Activated CD8-positive, alpha-beta memory T cell treated with anti-CD3 and anti-CD28 coated beads, Interleukin-2, amount 50 U/mL, for 24 hours (primary cell): Measurements from ENCODE around the gene GNGT2.

Experiments
- DNase-seq: peaks from one replicate; pipeline ENCODE4 v3.0.0-alpha.2; 2020; ENCODE audit errors: extremely low read depth

The GNGT2 gene

DNA sequence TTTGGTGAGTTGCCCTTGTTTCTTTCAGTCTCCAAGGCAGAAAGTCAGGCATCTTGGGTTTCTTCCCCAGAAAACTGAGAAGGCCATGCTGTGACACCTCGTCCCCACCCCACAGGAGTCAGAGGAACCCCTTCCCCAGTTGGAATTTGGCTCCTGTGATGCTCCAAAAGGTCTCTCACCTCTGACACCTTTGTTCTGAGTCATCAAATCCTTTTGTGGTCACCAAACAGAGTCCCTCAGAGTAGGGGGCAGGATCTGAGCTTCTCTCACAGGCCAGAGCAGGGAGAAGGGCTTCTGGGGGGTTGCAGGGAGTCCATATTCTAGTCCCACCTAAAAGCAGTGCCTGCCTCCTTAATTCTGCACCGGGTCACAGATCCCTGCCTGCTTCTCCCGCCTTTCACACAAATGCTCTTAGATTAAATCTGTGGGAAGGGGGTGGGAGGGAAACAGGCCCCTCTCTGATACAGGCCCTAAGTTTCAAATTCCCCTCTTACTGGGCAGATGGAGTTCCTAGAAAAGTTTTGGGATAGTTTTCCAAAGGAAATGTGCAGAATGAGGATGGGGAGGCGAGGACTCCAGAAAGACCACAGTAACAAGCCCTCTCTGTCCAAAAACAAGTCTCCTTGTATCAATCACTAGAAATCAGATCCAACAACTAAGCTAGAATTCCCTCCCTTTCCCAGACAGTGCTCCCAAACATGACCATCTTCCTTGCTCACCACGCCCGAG, 18.9 kb upstream of the GNGT2 start:
- no peak for DNase-seq

DNA sequence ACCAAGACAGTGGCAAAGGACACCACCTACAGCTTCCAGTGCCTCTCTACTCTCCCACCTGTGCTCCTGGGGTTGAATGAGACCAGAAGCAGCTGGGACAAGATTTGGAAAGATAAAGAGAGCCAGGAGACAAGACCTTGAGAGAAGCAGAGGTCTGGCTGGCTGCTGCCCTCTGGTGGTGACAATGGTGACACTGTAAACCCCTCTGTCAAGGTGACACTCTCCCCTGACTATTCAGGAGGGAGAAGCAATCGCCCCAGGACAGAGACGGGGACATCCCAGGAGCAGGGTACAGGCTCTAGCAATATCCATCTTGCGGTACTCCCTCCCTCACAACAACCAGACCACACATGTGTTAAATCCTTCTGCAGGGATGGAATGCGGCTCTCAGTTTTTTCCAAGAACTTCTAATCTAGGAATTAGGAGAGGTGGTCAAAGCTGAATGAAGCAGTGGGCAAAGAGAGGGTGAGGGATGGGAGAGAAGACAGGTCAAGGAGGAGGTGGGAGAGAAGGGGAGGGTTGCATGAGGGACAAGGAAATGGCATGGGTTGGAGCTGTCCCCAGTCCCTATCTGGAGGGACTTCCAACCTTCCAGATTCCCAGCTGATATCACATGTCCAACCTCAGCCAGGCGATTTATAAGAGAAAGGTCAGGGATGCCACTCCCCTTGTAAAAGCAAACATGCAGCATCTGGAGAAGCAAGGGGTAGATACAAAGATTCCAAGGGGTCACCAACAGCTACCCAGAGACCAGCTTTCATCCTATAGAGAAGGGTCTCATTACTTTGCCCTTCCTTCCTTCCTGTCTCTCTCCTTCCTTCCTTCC, 17.3 kb upstream of the GNGT2 start:
- DNase-seq = peak; percentile 61

GRCh38 chr17:49226771-49227435, 16.5 kb upstream of the GNGT2 start:
- no peak for DNase-seq

DNA sequence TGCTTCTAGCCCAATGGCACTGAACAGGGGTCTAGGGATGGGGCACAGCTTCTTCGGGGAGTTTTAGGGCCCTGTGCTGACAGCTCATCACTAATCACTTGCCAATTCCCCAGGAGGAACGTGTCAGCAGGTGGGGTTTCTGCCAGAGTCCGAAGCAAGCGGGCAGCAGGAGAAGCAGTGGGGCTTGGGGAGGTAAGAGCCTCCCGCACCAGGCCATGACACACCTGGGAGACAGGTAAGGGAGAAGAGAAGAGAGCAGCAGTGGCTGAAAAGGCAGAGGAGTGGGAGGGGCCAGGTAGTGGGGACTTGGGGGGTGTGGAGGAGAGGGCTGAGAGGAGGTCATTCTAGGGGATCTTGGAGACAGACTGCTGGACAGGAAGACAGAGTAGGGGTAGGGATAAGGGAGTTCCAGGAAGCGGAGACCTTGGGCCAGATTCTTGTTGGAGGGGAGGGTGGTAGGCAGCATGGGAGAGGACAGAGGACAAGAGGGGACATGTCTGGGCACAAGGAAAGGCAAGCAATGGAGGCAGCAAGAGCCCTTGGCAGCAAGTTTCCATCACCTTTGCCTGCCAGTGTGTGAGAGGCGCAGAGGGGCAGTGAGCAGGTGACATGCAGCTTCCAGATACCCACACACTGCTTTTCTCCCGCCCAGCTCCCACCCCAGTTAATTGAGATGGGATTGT, 15.3 kb upstream of the GNGT2 start:
- no peak for DNase-seq

GRCh38 chr17:49224997-49225337, 14.6 kb upstream of the GNGT2 start:
- no peak for DNase-seq

- no peak for DNase-seq
Measured at GRCh38 chr17:49224198-49224996, 14.0 kb upstream of the GNGT2 start.

DNA sequence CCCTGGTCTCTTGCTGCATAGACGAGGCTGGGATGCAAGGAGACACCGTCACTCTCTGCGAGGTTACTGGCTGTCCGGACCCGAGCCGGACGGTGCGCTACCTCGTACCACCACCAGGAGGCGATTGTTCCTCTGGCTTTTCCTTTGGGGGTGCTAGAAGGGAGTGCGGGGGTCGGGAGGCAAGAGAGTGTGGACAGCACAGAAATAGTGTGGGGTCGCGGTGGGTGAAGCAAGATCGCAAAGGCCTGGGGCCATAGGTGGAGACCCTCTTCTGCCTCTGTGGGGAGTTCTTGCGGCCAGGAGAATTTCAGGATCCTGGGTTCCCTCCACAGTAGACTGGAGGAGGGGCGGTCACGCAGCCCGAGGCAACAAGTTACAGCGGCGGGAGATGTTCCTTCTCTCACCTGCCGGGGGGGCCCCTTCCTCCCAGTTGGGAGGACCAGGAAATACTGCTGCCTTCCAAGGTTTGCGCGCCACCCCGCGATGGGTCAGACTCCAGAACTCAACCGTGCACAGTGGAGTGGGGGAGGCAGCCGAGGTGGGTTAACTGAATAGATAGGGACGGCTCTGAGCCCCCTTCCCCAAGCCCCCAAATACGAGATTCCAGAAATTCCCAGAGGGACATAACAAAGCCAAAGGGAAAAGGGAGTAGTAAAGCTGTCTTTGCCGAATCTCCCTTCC, 13.3 kb upstream of the GNGT2 start:
- no peak for DNase-seq

GRCh38 chr17:49223168-49223516, 12.8 kb upstream of the GNGT2 start:
- DNase-seq = no peak

- DNase-seq = no peak
Measured at GRCh38 chr17:49219987-49220386, 9.6 kb upstream of the GNGT2 start.

DNA sequence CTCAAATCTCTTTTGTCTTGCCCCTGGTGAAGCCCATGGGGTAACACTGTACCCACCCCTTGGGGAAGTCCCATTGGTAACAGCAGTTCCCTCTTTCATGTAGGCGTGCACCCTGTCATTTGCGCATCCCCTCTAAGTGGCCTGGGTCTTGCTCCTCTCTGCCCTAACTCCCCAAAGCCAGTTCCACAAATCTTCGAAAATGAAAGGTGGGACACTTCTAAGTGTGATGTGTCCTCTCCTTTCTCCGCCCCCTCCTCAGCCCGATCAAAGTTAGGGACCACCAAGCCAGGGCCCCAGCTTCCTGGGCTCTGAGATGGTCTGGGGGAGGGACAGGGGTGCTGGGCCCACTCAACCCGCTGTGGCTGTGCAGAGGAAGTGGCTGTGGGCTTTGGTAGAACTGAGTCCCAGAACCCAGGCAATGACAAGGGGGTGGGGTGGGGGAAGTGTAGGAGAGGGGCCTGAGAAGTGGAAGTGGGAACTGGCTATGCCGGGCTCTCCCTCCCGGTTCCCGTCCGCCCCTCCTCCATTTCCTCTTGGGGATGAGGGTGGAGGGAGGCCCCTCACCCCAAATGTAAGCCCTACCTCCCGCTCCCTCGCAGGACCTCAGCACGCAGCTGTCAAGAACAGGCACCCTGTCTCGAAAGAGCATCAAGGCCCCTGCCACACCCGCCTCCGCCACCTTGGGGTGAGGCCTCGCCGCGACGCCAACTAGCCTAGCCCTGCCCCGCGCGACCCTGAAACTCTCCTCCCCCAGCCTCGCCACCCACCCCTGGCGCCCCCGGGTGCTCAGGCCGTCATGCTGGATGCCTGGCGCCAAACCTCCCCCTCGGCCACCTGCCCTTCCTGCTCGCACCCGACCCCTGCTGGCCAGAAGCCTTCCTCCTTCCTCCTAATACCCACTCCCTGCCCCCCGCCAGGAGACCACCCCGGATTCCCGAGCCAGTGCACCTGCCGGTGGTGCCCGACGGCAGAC, 8.9 kb upstream of the GNGT2 start:
- DNase-seq = no peak

DNA sequence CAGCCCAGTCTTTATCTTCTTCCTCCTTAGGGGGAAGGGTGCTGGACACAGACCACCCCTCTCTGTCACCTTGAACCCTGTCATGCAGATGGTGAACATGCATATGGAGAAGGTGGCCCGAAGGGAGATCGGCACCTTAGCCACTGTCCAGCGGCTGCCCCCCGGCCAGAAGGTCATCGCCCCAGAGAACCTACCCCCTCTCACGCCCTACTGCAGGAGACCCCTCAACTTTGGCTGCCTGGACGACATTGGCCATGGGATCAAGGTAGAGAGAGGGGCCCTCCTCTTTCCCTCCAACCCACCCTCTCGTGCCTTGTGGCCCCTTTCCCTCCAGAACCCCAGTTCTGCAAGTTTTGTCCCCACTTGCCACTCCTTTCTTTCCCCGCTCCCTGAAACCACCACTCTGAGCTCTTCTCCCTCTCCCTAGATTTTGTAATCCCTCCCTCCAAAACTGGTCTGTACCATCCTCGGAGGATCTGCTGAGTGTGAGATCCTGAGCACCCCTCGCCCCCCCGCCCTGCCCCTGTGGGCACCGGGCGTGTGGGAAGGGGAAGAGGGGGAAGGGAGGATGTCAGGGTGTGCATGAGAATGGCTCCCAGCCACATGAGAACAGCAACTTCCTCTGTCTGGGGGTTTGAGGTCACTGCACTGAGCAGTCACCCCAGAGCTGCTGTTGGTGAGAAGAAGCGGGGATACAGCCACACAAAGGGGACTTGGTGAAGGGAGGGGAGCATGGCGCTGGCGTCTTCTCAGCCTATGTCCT, 7.5 kb upstream of the GNGT2 start:
- no peak for DNase-seq

DNA sequence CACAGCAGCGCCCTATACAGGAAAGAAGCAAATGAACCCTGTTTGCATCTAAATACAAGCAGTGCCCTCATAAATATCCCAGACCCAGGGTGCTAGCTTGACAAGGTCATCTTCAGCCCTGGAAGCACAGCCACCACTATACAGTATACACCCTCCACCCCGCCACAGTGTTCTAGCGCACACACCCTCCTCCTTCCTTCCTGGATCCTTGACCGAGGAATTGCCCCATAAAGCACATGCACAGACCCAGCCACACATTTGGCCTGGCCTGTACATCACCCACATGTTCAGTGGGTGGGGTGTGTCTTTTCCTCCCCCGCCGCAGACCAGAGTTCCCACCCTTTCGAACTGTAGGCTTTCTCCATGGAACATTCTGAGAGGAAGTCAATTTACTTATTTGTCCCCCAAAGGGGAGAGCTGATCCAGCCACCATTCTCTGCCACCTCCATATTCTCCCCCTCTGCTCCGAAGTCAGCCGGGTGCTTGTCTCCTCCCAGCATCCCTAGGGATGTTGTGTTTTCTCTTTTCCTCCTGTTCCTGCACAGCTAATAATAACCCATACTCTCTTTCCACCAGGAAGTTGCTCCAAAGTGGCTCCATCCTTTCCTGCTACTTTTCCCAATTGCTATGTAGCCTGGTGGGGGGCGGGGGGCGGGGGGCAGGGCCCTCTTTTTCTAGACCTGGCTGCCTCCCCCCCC, 6.7 kb upstream of the GNGT2 start:
- DNase-seq = no peak

GRCh38 chr17:49216482-49216881, 6.1 kb upstream of the GNGT2 start:
- no peak for DNase-seq

DNA sequence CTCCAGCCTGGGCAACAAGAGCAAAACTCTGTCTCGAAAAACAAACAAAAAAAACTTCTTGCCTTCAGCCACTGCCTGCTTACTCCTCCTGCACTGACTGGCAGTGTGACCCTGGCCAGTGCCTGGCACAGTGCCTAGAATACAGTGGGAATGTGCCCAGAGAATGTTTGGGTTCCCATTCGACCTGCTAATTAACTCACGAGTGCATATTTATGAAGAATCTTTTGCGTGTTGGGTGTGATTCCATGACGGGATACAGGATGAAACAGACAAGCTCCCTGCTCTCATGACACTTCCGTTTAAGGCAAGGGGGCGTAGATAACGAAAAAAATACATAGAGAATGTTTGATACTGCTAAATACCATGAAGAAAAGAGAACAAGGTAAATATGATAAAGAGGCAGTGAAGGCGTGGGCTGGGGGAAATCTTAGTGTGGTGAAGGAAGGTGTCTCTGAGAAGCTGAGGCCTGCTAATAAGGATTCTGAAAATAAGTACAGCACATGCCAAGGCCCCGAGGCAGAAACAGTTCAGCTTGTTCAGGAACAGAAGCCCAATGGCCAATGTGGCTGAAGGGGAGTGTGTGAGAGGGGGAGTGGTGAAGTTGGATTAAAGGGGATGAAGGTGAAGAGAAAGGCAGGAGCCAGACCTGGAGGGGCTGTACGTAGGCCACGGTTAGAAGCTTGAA, 4.4 kb upstream of the GNGT2 start:
- no peak for DNase-seq

DNA sequence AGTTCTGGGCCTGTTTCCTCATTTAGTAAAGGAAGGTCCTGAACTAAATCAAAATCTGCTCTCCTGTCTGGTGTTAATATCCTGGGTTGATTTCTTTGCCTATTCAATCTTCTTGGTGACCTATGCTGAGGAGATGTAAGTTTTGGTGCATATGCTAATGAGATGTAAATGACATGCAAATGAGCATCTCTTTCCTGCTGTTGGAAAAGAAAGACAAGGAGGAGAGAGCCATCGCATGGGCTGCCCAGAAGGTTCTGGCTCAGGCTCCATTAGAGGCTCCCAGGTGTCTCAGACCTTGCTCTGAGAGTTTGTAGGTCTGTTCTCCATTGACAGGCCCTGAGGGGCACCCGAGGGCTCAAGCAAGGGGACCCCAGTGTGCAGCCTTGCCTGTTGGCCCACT, 3.5 kb upstream of the GNGT2 start:
- no peak for DNase-seq

GRCh38 chr17:49213399-49213798, 3.0 kb upstream of the GNGT2 start:
- no peak for DNase-seq

DNA sequence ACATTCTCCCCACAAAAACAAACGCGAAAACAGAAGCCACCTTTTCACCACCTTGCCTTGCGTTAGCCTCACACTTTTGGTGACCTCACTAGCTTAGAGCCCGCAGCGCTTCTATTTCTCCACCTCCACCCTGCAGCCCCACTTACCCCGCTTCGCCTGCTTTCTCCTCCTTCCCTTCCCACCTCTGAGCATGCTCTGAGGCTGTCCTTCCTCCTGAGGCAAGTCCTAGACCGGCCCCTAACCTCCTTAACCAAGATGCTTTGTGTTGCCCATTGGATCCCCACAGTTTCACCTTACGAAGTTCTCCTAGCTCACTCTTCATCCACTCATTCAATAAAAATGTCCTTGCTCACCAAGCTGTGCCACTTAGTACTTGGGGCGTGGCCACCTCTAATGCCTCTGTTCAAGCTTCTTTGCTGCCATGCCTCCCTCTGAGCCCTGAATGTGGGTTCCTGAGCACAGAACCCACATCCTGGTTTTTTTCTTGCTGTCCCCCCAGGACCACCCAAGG, 1.3 kb downstream of the GNGT2 start:
- no peak for DNase-seq

DNA sequence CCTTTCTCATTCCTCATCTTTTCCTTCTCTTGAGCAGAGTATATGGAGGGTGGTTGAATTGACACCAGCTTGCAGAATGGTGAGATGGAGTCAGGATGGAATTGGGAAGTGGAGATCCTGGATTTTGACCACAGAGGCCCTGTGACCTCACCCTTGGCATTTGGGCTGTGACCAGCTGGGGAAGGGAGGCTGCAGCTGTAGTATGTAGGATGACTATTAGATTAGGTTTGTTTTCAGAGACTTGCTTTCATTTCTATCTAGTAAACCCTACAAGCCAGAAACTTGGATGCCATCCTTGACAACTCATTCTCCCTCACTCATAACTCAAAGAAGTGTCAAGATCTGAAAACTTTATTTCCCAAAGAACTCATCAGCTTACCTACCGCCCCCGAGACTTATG, 5.9 kb downstream of the GNGT2 start:
- no peak for DNase-seq
